AG09309 (cell line): ENCODE measurements around the gene VOPP1.

Experiments
- DNase-seq: peaks from one replicate; pipeline ENCODE4 v3.0.0-alpha.2; 2010; ENCODE audit warnings: low read depth
- H3K4me3 ChIP-seq: 2 replicates; pipeline ENCODE4 v1.5.1; 2011; ENCODE audit warnings: mild to moderate bottlenecking, low read depth, low read length, moderate library complexity; ENCODE audit not compliant: control insufficient read depth
- TF ChIP-seq, protein P1 (sequence below): IDR thresholded peaks from 2 replicates; pipeline ENCODE4 v1.5.1; 2011; ENCODE audit warnings: mild to moderate bottlenecking, low read depth, low read length, inconsistent platforms; ENCODE audit not compliant: insufficient read depth, control insufficient read depth; ENCODE audit errors: missing control alignments

Gene VOPP1

DNA sequence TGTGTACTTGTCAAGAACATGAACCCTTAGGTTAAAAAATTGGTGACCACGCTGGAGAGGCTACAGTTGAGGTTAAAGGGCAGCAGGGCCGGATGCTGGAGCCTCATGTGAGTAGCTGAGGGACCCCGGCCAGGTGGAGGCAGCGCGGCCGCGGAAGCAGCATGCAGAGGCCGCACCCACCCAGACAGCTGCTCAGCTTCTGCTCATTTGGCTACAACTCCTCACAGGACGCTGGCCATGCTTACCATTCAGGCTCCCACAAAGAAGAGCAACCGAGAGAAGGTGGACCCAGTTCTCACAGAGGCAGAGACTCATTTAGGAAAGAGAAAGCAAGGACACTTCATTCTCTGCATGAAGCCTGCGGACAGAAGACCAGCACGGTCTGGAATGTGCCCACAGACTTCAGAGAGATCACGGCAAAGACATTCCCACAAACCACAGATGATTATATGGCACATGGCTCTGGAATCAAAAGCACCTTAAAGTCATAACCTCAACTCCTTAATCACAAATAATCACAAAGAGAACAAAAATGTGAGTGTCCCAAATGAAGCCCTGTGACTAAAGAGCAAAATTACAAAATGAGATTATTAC lies 94.4 kb downstream of the VOPP1 start:
- DNase-seq, result peak; percentile 80
- no peak overlapping the region for H3K4me3 ChIP-seq
- TF ChIP-seq, protein P1, sequence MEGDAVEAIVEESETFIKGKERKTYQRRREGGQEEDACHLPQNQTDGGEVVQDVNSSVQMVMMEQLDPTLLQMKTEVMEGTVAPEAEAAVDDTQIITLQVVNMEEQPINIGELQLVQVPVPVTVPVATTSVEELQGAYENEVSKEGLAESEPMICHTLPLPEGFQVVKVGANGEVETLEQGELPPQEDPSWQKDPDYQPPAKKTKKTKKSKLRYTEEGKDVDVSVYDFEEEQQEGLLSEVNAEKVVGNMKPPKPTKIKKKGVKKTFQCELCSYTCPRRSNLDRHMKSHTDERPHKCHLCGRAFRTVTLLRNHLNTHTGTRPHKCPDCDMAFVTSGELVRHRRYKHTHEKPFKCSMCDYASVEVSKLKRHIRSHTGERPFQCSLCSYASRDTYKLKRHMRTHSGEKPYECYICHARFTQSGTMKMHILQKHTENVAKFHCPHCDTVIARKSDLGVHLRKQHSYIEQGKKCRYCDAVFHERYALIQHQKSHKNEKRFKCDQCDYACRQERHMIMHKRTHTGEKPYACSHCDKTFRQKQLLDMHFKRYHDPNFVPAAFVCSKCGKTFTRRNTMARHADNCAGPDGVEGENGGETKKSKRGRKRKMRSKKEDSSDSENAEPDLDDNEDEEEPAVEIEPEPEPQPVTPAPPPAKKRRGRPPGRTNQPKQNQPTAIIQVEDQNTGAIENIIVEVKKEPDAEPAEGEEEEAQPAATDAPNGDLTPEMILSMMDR, result no peak

DNA sequence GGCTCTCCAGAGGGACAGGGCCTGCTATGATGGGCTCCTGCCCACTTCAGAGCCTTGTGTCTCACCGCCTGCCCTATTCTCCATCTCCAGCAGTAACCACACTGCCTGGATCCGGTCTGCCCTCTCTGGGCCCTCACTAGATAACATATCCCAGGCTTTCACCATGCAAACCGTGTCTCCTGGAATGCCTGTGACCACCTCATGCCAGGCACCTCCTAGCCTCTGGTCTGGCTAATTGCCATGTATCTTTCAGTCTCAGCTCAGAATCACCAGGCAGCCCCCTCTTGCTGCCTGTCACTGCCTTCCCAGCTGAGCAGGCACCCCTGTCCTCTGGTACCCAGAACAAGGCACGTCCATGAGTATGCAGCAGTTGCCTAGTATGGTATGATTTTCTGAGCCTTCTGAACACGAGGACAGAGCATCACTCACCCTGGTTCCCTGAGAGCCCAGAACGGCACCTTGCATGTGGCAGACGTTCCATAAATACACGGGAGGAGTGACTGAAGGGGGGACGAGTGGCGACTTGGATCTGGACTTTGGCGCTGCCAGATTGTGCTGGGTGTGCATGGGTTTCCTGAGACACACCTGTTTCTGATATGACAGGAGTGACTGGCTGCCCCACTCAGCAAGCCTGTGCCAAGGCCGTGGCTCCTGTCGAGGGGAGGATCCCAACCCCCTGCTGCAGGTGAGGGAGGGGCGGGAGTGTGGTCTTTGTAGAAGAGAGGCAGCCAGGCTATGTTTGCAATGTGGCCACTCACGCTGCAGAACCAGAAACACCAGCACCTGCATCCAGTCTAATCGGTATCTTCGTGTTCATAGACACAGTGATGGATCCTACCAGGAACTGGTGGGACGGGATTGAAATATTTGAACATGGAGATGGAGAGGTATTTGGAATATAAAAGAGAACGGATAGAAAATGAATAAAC lies 95.2 kb downstream of the VOPP1 start:
- no peak overlapping the region for H3K4me3 ChIP-seq
- TF ChIP-seq, protein P1, result no peak
- no peak for DNase-seq

DNA sequence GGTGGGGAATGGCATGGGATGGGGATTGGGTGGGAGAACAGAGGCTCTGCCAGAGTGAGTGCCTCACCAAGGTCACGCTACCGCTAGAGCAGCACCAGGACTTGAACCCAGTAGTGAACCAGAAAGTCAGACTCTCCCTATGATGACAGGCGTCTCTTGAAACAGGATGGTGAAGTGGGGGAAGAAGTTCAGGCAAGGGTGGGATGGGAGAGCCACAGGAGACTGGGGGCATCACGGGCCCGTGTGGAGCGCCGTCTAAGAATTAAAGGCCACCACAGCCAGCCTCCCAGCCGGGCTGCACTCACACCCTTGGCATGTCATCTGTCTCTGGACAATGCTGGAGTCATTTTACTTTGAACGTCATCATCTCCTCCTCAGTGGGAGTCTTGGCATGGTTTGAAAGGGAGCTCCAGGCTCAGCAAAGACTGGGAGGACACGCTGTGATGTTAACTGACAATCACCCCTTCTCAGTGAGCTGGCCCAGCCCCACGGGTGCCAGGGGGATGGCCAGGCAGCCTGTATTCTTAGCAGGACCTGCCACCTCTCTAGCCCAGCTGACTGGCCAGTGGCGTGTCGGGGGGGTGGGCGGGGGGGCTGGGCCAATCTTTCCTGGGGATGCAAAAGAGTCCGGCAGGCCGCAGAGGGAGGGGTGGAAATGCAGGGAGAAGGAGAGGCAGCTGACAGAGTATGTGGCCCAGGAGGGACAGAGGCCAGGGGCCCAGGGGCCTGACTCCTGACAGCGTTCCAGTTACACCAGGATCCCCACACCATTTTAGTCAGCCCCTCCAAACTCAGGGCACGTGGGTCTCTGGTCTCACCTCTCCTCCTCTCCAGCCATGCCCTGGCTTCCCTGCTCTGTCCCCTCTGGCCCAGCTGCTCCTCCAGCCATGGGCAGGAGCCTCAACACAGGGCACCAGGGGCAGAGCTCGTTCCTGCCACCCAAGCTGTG lies 96.2 kb downstream of the VOPP1 start:
- TF ChIP-seq, protein P1, result no peak
- peak; percentile 47 for DNase-seq

DNA sequence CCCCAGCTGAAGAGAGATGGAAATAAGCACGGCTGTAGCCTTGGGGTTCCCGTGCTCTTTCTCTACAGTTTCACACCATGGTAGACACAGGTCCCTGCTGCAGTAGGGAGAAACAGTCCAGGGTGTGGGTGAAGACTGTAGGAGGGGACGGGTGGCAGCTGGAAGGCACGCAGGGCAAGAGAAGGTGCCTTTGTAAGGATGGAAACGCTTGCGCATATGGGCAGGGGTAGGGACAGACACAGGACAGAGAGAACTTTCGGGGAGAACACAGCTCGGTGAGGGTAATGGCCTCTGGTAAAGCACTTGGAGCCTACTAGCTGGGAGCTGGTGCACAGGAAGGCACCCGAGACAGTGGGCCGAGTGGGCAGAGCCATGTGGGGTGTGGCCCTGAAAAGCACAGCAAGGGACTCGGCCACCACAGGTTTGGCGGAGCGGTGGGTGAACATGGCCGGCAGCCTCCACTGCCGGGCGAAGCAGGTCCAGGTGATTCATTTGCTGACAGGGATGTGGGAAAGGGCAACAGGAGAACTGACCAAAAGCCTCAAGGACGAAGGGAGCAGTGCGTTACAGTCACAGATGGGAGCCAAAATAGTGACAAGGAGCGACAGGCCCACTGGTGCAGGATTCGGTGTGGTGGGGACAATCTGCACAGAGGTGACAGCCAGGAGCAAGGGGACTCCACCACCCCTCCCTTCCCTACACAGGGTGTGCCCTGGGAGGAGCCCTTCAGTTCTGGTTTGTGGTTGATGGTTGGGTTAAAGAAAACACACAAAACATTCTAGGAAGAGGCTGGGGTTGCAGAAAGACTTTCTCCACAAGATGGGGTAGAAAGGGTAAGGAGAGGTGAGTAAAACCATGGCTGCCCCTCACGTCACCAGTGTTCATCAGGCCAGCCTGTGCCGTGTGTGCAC lies 97.1 kb downstream of the VOPP1 start:
- no peak overlapping the region for H3K4me3 ChIP-seq
- TF ChIP-seq, protein P1, result no peak

More for the DNA sequence above, 96.2 kb downstream of the VOPP1 start:
- H3K4me3 ChIP-seq, result no peak overlapping the region

DNA sequence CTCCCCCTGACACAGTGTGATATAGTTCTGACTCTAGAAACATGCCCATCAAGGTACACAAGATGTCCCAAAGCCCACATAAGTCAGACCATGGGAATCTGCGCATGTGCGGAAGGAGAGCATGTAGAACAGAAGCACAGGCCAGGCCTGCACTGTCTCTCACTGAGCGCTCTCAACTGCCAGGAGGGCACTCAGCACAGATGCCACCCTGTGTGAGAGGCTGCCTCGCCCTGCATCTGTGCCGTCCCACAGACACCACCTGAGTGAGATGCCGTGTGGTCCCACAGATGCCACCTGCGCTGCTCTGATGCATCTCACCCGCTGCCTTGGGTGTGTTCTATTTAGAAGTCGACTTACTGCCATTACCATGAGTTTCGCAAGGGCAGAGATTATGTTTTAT lies 98.4 kb downstream of the VOPP1 start:
- no peak overlapping the region for H3K4me3 ChIP-seq
- TF ChIP-seq, protein P1, result no peak
- no peak for DNase-seq

More for the DNA sequence above, 97.1 kb downstream of the VOPP1 start:
- no peak for DNase-seq
